A549 (cell line): Measurements from ENCODE around the gene FAT1. TPM values are rescaled to one million over a fixed set of nuclear protein-coding genes. Genes with fewer than 3 reads are reported as not detected.

Experiments
- ATAC-seq, 2 experiments: fragments of 200-7000 bp in 1 of 2; fragments of >200 bp in 1 of 2; cut with Nextera tagmentation in 1 of 2; cut with Tn5 transposase in 1 of 2; 3 replicates each; pipeline versions ENCODE4 v1.8.0 to v1.9.1; 2018 to 2020; ENCODE audit warnings: mild to moderate bottlenecking in 1 of 2, moderate library complexity in 1 of 2
- CTCF ChIA-PET: fragments of 300-600 bp; sonication (Branson Sonifier 250); formaldehyde crosslinking; extraction: SDS; loops from one replicate; lab custom pipeline; 2021; ENCODE audit warnings: antibody characterized with exemption, inconsistent platforms; lab: Yijun Ruan, JAX
- POLR2A ChIA-PET: fragments of 350-600 bp; formaldehyde crosslinking; extraction: SDS; loops from one replicate; lab custom pipeline; 2021; ENCODE audit warnings: antibody characterized with exemption, inconsistent platforms; lab: Yijun Ruan, JAX
- DNase-seq, 2 experiments: peaks; one replicate each; pipeline versions ENCODE4 v3.0.0 to v3.0.0-alpha.2; 2011 to 2016; ENCODE audit warnings: low read depth in 1 of 2, low spot score in 1 of 2
- FAIRE-seq: peaks from 2 replicates; lab custom pipeline; 2011; peaks lifted over from hg19 to GRCh38; lab: Jason Lieb, UNC
- H3K27ac ChIP-seq, 2 experiments: fragments of >200 bp; sonication (Bioruptor Twin); formaldehyde crosslinking; 3 replicates each; pipeline ENCODE4 v1.5.1; 2016 to 2017
- H3K4me1 ChIP-seq: fragments of >200 bp; sonication (Bioruptor Twin); formaldehyde crosslinking; 3 replicates; pipeline ENCODE4 v1.6.1; 2016
- H3K4me2 ChIP-seq: fragments of >200 bp; sonication (Bioruptor Twin); formaldehyde crosslinking; 3 replicates; pipeline ENCODE4 v1.6.1; 2016
- H3K4me3 ChIP-seq: fragments of >200 bp; sonication (Bioruptor Twin); formaldehyde crosslinking; 3 replicates; pipeline ENCODE4 v1.5.1; 2016
- H3K9me3 ChIP-seq: fragments of >200 bp; sonication (Bioruptor Twin); formaldehyde crosslinking; 3 replicates; pipeline ENCODE4 v1.6.1; 2016
- CBX8 ChIP-seq: fragments of 200-600 bp; sonication (generic); IDR thresholded peaks from 2 replicates; pipeline ENCODE4 v1.6.1; 2016
- CHD2 ChIP-seq: fragments of 150-350 bp; IDR thresholded peaks from 2 replicates; pipeline ENCODE4 v1.6.1; 2014; ENCODE audit warnings: low read length; ENCODE audit not compliant: partially characterized antibody
- ESRRA ChIP-seq: fragments of 150-350 bp; IDR thresholded peaks from 2 replicates; pipeline ENCODE4 v1.6.1; 2014; ENCODE audit warnings: mild to moderate bottlenecking, low read length, borderline replicate concordance
- HOXB13 ChIP-seq: fragments of 250-450 bp; sonication (Bioruptor Pico); IDR thresholded peaks from 2 replicates; pipeline ENCODE4 v1.5.0; 2020; ENCODE audit warnings: low read depth, mild to moderate bottlenecking, moderate library complexity
- JUN ChIP-seq, 2 experiments: fragments of >200 bp; sonication (Bioruptor Twin); formaldehyde crosslinking; IDR thresholded peaks; 2 replicates in 1 of 2; 3 replicates in 1 of 2; pipeline ENCODE4 v1.6.1; 2016 to 2017
- MAFK ChIP-seq: fragments of 450-650 bp; IDR thresholded peaks from 2 replicates; pipeline ENCODE4 v1.6.1; 2014; ENCODE audit not compliant: partially characterized antibody
- MYC ChIP-seq: IDR thresholded peaks from 2 replicates; pipeline ENCODE4 v1.6.1; 2012; ENCODE audit warnings: mild to moderate bottlenecking, inconsistent platforms, low read length, improper control_type of control experiment, borderline replicate concordance
- NPAS2 ChIP-seq: fragments of 250-450 bp; sonication (Bioruptor Pico); IDR thresholded peaks from 2 replicates; pipeline ENCODE4 v1.8.0; 2022; ENCODE audit warnings: mild to moderate bottlenecking, moderate library complexity, borderline replicate concordance
- RCOR1 ChIP-seq: fragments of 150-350 bp; IDR thresholded peaks from 2 replicates; pipeline ENCODE4 v1.6.1; 2014; ENCODE audit warnings: antibody characterized with exemption, low read length, low read depth
- SREBF2 ChIP-seq: fragments of 450-650 bp; IDR thresholded peaks from 2 replicates; pipeline ENCODE4 v1.6.1; 2014; ENCODE audit warnings: mild to moderate bottlenecking, moderate library complexity
- TFCP2L1 ChIP-seq: fragments of 250-450 bp; sonication (Bioruptor Pico); IDR thresholded peaks from 2 replicates; pipeline ENCODE4 v1.5.0; 2021; ENCODE audit warnings: mild to moderate bottlenecking
- ZNF302 ChIP-seq: fragments of 250-450 bp; sonication (Bioruptor Pico); IDR thresholded peaks from 2 replicates; pipeline ENCODE4 v1.9.0; 2021; ENCODE audit warnings: inconsistent platforms, mild to moderate bottlenecking, moderate library complexity
- ZSCAN20 ChIP-seq: fragments of 250-450 bp; sonication (Bioruptor Pico); IDR thresholded peaks from 2 replicates; pipeline ENCODE4 v1.8.0; 2022; ENCODE audit warnings: mild to moderate bottlenecking, moderate library complexity
- WGBS: methylation state at CpG from one replicate; pipeline ENCODE4 v1.1.6; 2017; ENCODE audit errors: missing lambda C conversion rate; 5-methylcytosine and 5-hydroxymethylcytosine counted together
- polyA plus RNA-seq, 4 experiments: library from polyadenylated mRNA; depleted of rRNA in 3 of 4; stranded (reverse); fragments of >200 nt; fragmentation: RNase III in 1 of 4; extraction: RNeasy Plus Mini Kit Qiagen cat#74134 plus additional on column Dnase treatment in 1 of 4; gene quantifications; 2 replicates in 3 of 4; 3 replicates in 1 of 4; pipeline ENCODE4 v1.2.3, GENCODE V29; 2011 to 2017
- TF ChIP-seq, protein P1 (sequence below): fragments of 200-600 bp; sonication (generic); IDR thresholded peaks from 2 replicates; pipeline ENCODE4 v1.6.1; 2016; ENCODE audit warnings: antibody characterized with exemption, mild to moderate bottlenecking, moderate library complexity
- TF ChIP-seq, protein P2 (sequence below): IDR thresholded peaks from 2 replicates; pipeline ENCODE4 v1.6.1; 2012; ENCODE audit warnings: low read depth, borderline replicate concordance
- TF ChIP-seq, protein P3 (sequence below): fragments of >200 bp; sonication (Bioruptor Twin); formaldehyde crosslinking; IDR thresholded peaks from 3 replicates; pipeline ENCODE4 v1.5.1; 2016
- TF ChIP-seq, protein P4 (sequence below): fragments of 250-450 bp; sonication (Bioruptor Pico); IDR thresholded peaks from 2 replicates; pipeline ENCODE4 v1.5.0; 2021; ENCODE audit warnings: mild to moderate bottlenecking, moderate library complexity, borderline replicate concordance
- TF ChIP-seq, protein P5 (sequence below): IDR thresholded peaks from 2 replicates; pipeline ENCODE4 v1.6.1; 2012

Gene FAT1
- polyA plus RNA-seq, 2 of the 4 experiments (the other 2 are of a cell fraction) = 62.2 to 177 TPM

DNA sequence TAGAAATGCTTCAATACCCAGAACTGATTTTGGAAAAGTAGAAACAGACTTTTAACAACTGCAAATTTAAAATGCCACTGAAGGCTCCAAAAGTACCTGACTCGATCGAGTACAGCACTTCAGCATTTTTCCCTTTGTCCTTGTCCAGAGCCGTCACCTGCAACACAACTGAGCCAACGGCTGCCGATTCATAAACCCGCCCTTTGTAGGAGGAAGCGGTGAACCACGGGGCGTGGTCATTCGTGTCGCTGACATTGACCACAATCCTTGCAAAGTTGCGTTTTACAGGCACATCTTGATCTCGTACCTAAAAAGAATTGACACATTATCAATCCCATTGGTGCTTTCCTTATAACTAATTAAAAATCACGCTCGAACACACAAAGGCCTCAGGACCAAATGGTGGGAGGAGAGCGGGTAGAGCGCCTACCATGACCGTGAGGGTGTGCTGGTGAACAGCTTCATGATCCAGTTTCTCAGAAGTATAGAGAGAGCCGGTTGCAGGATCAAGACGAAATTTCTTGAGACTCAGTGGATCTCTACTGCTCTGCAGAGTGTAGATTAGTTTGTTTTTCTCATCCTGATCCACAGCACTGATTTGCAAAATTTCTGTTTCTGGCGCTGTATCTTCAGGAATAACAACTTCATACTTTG lies 95.5 kb downstream of the FAT1 start:
- no peak overlapping the region for H3K4me3 ChIP-seq
- H3K9me3 ChIP-seq = no peaks in the 10 kb centered on the region
- FAIRE-seq (no peak), ATAC-seq (no peak; a peak in 1 of 6 replicates), DNase-seq (no peak)
- POLR2A ChIA-PET = no interaction called here
- H3K27ac ChIP-seq = no peak overlapping the region
- TF ChIP-seq SREBF2 (no peak), NPAS2 (CRISPR knock-in tag) (no peak), MAFK (no peak), MYC (no peak), CBX8 (no peak), ZNF302 (no peak), ESRRA (no peak), CHD2 (no peak), ZSCAN20 (CRISPR knock-in tag) (no peak), TFCP2L1 (no peak), JUN (IDR thresholded peaks at IDR 0.05) (no peak), HOXB13 (CRISPR knock-in tag) (no peak), RCOR1 (no peak)
- TF ChIP-seq, protein P1, sequence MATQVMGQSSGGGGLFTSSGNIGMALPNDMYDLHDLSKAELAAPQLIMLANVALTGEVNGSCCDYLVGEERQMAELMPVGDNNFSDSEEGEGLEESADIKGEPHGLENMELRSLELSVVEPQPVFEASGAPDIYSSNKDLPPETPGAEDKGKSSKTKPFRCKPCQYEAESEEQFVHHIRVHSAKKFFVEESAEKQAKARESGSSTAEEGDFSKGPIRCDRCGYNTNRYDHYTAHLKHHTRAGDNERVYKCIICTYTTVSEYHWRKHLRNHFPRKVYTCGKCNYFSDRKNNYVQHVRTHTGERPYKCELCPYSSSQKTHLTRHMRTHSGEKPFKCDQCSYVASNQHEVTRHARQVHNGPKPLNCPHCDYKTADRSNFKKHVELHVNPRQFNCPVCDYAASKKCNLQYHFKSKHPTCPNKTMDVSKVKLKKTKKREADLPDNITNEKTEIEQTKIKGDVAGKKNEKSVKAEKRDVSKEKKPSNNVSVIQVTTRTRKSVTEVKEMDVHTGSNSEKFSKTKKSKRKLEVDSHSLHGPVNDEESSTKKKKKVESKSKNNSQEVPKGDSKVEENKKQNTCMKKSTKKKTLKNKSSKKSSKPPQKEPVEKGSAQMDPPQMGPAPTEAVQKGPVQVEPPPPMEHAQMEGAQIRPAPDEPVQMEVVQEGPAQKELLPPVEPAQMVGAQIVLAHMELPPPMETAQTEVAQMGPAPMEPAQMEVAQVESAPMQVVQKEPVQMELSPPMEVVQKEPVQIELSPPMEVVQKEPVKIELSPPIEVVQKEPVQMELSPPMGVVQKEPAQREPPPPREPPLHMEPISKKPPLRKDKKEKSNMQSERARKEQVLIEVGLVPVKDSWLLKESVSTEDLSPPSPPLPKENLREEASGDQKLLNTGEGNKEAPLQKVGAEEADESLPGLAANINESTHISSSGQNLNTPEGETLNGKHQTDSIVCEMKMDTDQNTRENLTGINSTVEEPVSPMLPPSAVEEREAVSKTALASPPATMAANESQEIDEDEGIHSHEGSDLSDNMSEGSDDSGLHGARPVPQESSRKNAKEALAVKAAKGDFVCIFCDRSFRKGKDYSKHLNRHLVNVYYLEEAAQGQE = no peak
- TF ChIP-seq, protein P2, sequence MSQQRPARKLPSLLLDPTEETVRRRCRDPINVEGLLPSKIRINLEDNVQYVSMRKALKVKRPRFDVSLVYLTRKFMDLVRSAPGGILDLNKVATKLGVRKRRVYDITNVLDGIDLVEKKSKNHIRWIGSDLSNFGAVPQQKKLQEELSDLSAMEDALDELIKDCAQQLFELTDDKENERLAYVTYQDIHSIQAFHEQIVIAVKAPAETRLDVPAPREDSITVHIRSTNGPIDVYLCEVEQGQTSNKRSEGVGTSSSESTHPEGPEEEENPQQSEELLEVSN = no peak
- TF ChIP-seq, protein P3, sequence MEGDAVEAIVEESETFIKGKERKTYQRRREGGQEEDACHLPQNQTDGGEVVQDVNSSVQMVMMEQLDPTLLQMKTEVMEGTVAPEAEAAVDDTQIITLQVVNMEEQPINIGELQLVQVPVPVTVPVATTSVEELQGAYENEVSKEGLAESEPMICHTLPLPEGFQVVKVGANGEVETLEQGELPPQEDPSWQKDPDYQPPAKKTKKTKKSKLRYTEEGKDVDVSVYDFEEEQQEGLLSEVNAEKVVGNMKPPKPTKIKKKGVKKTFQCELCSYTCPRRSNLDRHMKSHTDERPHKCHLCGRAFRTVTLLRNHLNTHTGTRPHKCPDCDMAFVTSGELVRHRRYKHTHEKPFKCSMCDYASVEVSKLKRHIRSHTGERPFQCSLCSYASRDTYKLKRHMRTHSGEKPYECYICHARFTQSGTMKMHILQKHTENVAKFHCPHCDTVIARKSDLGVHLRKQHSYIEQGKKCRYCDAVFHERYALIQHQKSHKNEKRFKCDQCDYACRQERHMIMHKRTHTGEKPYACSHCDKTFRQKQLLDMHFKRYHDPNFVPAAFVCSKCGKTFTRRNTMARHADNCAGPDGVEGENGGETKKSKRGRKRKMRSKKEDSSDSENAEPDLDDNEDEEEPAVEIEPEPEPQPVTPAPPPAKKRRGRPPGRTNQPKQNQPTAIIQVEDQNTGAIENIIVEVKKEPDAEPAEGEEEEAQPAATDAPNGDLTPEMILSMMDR = no peak
- TF ChIP-seq, protein P4, sequence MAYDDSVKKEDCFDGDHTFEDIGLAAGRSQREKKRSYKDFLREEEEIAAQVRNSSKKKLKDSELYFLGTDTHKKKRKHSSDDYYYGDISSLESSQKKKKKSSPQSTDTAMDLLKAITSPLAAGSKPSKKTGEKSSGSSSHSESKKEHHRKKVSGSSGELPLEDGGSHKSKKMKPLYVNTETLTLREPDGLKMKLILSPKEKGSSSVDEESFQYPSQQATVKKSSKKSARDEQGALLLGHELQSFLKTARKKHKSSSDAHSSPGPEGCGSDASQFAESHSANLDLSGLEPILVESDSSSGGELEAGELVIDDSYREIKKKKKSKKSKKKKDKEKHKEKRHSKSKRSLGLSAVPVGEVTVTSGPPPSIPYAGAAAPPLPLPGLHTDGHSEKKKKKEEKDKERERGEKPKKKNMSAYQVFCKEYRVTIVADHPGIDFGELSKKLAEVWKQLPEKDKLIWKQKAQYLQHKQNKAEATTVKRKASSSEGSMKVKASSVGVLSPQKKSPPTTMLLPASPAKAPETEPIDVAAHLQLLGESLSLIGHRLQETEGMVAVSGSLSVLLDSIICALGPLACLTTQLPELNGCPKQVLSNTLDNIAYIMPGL = no peak
- TF ChIP-seq, all 56 proteins: peak for 0
- WGBS = 95% methylated on average over 21 of the region's 21 CpGs
- CTCF ChIA-PET = no interaction called here
- no peak overlapping the region for H3K4me2 ChIP-seq
- peaks cover 12% of the 10 kb centered on the region for H3K4me1 ChIP-seq

DNA sequence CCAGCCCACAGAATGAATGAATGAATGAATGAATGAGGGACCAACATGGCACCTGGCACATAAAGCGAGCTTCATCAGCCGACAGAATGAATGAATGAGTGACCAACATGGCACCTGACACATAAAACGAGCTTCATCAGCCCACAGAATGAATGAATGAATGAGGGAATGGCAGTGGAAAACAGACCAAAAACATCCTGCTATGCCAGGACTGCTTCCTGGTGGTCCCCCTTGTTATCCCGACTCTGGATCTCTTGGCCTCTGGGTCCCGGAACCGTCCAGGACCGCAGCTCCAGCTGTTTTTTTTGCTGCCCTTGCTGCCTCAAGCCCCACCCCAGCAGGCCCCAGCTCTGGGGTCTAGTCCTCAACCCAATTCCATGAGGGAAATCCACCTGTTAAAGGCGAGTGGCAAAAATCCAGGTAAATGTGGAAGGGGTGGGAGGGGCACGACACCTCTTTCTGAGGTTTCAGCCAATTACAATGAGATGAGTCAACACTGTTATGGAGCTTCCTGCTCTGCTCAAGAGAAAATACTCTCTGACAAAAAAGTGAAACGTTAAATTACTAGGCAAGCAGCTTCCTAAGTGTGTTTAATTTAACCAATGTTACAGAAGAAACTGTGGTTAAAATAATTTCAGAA lies 96.3 kb downstream of the FAT1 start:
- peaks cover 18% of the 10 kb centered on the region for H3K4me1 ChIP-seq
- H3K4me2 ChIP-seq = no peak overlapping the region
- TF ChIP-seq, protein P5, sequence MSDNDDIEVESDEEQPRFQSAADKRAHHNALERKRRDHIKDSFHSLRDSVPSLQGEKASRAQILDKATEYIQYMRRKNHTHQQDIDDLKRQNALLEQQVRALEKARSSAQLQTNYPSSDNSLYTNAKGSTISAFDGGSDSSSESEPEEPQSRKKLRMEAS = no peak
- POLR2A ChIA-PET = no interaction called here
- no peak overlapping the region for H3K27ac ChIP-seq
- ATAC-seq (peak in 1 of 2 experiments; percentile 56; a peak in 3 of 6 replicates), DNase-seq (peak in 1 of 2 experiments; percentile 16), FAIRE-seq (no peak)
- no peaks in the 10 kb centered on the region for H3K9me3 ChIP-seq
- no peak overlapping the region for H3K4me3 ChIP-seq
- CTCF ChIA-PET = no interaction called here
- 80% methylated on average over 10 of the region's 10 CpGs for WGBS
